Right ventricle myocardium superior (tissue), 1 donor: Measurements from ENCODE around the gene TRIM16. TPM values are rescaled to one million over a fixed set of nuclear protein-coding genes. Genes with fewer than 3 reads are reported as not detected.
"Not testable (repeated sequence)": the region's sequence is repeated elsewhere in the genome, so short reads cannot be mapped to it uniquely, and the experiment has no call there.

Experiments used
- ATAC-seq: fragments of 200-7000 bp; cut with Tn5 transposase; one replicate; pipeline ENCODE4 v1.9.1; 2020; ENCODE audit warnings: mild to moderate bottlenecking; ENCODE audit not compliant: poor library complexity
- DNase-seq: peaks from one replicate; pipeline ENCODE4 v3.0.0-alpha.2; 2020
- intact Hi-C: fragments of 100-400 bp; cut with DNase I; formaldehyde crosslinking; loops from one replicate; pipeline ENCODE4 v1.11.2; 2022
- total RNA-seq: library from RNA; stranded (reverse); fragmentation: NEBNext Ultra II Directional; extraction: Animal tissue kit (Norgen Biotek cat#: 25700); gene quantifications from one replicate; pipeline ENCODE4 v1.2.1, GENCODE V29; 2021
- donor health status: DM: no; HTN: yes; CAD: no; lungs with severe emphysema.

The TRIM16 gene
- total RNA-seq, 1 donor from 2014 or later, result 35.1 TPM

- intact Hi-C loops, result no loop called here
- ATAC-seq, result no peak
- DNase-seq, result no peak
Measured at GRCh38 chr17:15662681-15663080, 21.4 kb downstream of the TRIM16 start.

GRCh38 chr17:15660077-15660476, 24.0 kb downstream of the TRIM16 start:
- DNase-seq, result no peak
- intact Hi-C loops, result no loop called here
- ATAC-seq, result peak; percentile 47

- ATAC-seq (peak; percentile 60), DNase-seq (no peak)
- intact Hi-C loops, result no loop called here
Measured at GRCh38 chr17:15659663-15660062, 24.4 kb downstream of the TRIM16 start.

- intact Hi-C loops, result no loop called here
- ATAC-seq (no peak), DNase-seq (no peak)
Measured at GRCh38 chr17:15659236-15659635, 24.9 kb downstream of the TRIM16 start.

GRCh38 chr17:15658296-15658695, 25.8 kb downstream of the TRIM16 start:
- ATAC-seq, result no peak
- intact Hi-C loops, result no loop called here
- DNase-seq, result no peak

- ATAC-seq, result no peak
- intact Hi-C loops, result no loop called here
- no peak for DNase-seq
Measured at GRCh38 chr17:15657868-15658267, 26.2 kb downstream of the TRIM16 start.

- intact Hi-C loops, result no loop called here
- DNase-seq (no peak), ATAC-seq (no peak)
Measured at GRCh38 chr17:15654886-15655561, 29.1 kb downstream of the TRIM16 start.

GRCh38 chr17:15654401-15654800, 29.7 kb downstream of the TRIM16 start:
- ATAC-seq, intact Hi-C loops, DNase-seq: not testable (repeated sequence)

GRCh38 chr17:15652960-15653359, 31.2 kb downstream of the TRIM16 start:
- no peak for DNase-seq
- intact Hi-C loops, result no loop called here
- no peak for ATAC-seq

GRCh38 chr17:15651583-15652110, 32.5 kb downstream of the TRIM16 start:
- ATAC-seq, result peak; percentile 95
- peak; percentile 99 for DNase-seq
- intact Hi-C loops, result no loop called here

GRCh38 chr17:15650741-15651582, 33.1 kb downstream of the TRIM16 start:
- intact Hi-C loops, result no loop called here
- DNase-seq (no peak), ATAC-seq (no peak)

GRCh38 chr17:15649861-15650421, 34.2 kb downstream of the TRIM16 start:
- DNase-seq (no peak), ATAC-seq (no peak)
- intact Hi-C loops, result no loop called here

- ATAC-seq (no peak), DNase-seq (no peak)
- intact Hi-C loops, result no loop called here
Measured at GRCh38 chr17:15648386-15648785, 35.7 kb downstream of the TRIM16 start.

GRCh38 chr17:15645942-15646312, 38.2 kb downstream of the TRIM16 start:
- ATAC-seq, result peak; percentile 34
- DNase-seq, intact Hi-C loops: not testable (repeated sequence)

- DNase-seq, ATAC-seq, intact Hi-C loops: not testable (repeated sequence)
Measured at GRCh38 chr17:15645099-15645941, 38.8 kb downstream of the TRIM16 start.

- DNase-seq, intact Hi-C loops: not testable (repeated sequence)
- ATAC-seq, result peak; percentile 72
Measured at GRCh38 chr17:15642505-15643251, 41.4 kb downstream of the TRIM16 start.

GRCh38 chr17:15642014-15642413, 42.1 kb downstream of the TRIM16 start:
- intact Hi-C loops, ATAC-seq: not testable (repeated sequence)

GRCh38 chr17:15630930-15631453, 53.1 kb downstream of the TRIM16 start:
- intact Hi-C loops, ATAC-seq, DNase-seq: not testable (repeated sequence)

More at GRCh38 chr17:15642014-15642413, 42.1 kb downstream of the TRIM16 start:
- not testable (repeated sequence) for DNase-seq
